Nephron (organoid): ENCODE data around the gene SMAD3.
A peak's percentile ranks its signal among the peaks of the same experiment; 100 is the strongest.

Experiments
- H3K27ac Mint-ChIP-seq, 3 experiments: 2 replicates each; pipeline ENCODE4 v1.8.0; 2020; ENCODE audit warnings: mixed read lengths in 3 of 3, mild to moderate bottlenecking in 2 of 3, moderate library complexity in 1 of 3
- H3K27me3 Mint-ChIP-seq: 2 replicates; pipeline ENCODE4 v1.8.0; 2021; ENCODE audit warnings: low read depth, mild to moderate bottlenecking, moderate library complexity, mixed read lengths
- H3K36me3 Mint-ChIP-seq: 2 replicates; pipeline ENCODE4 v1.8.0; 2020; ENCODE audit warnings: low read depth, mixed read lengths
- H3K4me1 Mint-ChIP-seq: 2 replicates; pipeline ENCODE4 v1.8.0; 2020; ENCODE audit warnings: mixed read lengths
- H3K4me3 Mint-ChIP-seq, 3 experiments: 2 replicates each; pipeline ENCODE4 v1.8.0; 2020; ENCODE audit warnings: mild to moderate bottlenecking in 3 of 3, mixed read lengths in 3 of 3, moderate library complexity in 2 of 3
- H3K9me3 Mint-ChIP-seq: 2 replicates; pipeline ENCODE4 v1.8.0; 2020; ENCODE audit warnings: mixed read lengths
- CTCF ChIP-seq, 3 experiments: fragments of 200-600 bp; sonication (generic); IDR thresholded peaks; one replicate each; pipeline ENCODE4 v1.5.0; 2021; ENCODE audit warnings: antibody characterized with exemption in 3 of 3; ENCODE audit not compliant: unreplicated experiment in 3 of 3

Gene SMAD3

GRCh38 chr15:67134067-67134838, 68.9 kb downstream of the SMAD3 start:
- H3K36me3 Mint-ChIP-seq = no peaks in the 10 kb centered on the region
- H3K4me1 Mint-ChIP-seq = peaks cover 90% of the 10 kb centered on the region
- no peaks in the 10 kb centered on the region for H3K9me3 Mint-ChIP-seq
- H3K27ac Mint-ChIP-seq = peak overlapping the region; percentile 70 to 94 (median 71)
- H3K27me3 Mint-ChIP-seq = no peaks in the 10 kb centered on the region
- peak overlapping the region; percentile 24 to 66 (median 31) for H3K4me3 Mint-ChIP-seq
- no peak for TF ChIP-seq CTCF (IDR thresholded peaks at IDR 0.05; ENCODE audit: unreplicated experiment in 3 of 3)

GRCh38 chr15:67134871-67135492, 69.6 kb downstream of the SMAD3 start:
- Mint-ChIP-seq H3K4me3 (peak overlapping the region in 2 of 3 experiments; percentile 4 to 66), H3K27ac (peak overlapping the region; percentile 70 to 94 (median 71)), H3K9me3 (no peaks in the 10 kb centered on the region), H3K4me1 (peaks cover 91% of the 10 kb centered on the region), H3K27me3 (no peaks in the 10 kb centered on the region), H3K36me3 (no peaks in the 10 kb centered on the region)
- no peak for TF ChIP-seq CTCF (IDR thresholded peaks at IDR 0.05; ENCODE audit: unreplicated experiment in 3 of 3)

GRCh38 chr15:67135494-67135893, 70.1 kb downstream of the SMAD3 start:
- Mint-ChIP-seq H3K36me3 (no peaks in the 10 kb centered on the region), H3K4me3 (peak overlapping the region; percentile 4 to 33 (median 4)), H3K9me3 (no peaks in the 10 kb centered on the region), H3K27me3 (no peaks in the 10 kb centered on the region), H3K27ac (peak overlapping the region; percentile 70 to 94 (median 83)), H3K4me1 (peaks cover 93% of the 10 kb centered on the region)
- TF ChIP-seq CTCF (IDR thresholded peaks at IDR 0.05; ENCODE audit: unreplicated experiment in 3 of 3) = no peak

GRCh38 chr15:67136802-67137201, 71.4 kb downstream of the SMAD3 start:
- TF ChIP-seq CTCF (IDR thresholded peaks at IDR 0.05; ENCODE audit: unreplicated experiment in 3 of 3) = no peak
- H3K4me1 Mint-ChIP-seq = peaks cover 94% of the 10 kb centered on the region
- H3K4me3 Mint-ChIP-seq = no peak overlapping the region
- H3K27ac Mint-ChIP-seq = peak overlapping the region; percentile 57 to 94 (median 82)
- no peaks in the 10 kb centered on the region for H3K36me3 Mint-ChIP-seq
- H3K27me3 Mint-ChIP-seq = no peaks in the 10 kb centered on the region
- H3K9me3 Mint-ChIP-seq = no peaks in the 10 kb centered on the region

DNA sequence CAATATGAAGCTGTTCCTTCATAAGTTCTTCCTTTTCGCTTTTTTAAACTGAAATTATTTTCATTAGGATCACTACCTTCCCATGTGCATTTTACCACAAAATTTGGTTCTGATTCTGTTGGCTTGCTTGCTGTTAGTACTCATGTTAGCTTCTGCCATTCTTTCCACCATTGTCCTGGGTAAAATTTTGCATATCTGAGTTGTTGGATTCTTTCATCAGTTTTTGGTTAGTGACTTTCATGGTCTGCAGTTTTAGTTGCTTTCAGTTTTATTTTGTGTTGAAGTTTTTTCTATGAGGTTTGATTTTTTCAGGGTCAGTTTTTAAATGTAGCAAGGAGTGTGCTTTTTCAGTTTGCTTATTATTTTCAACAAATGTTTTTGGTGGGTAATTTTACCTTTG, 71.9 kb downstream of the SMAD3 start:
- Mint-ChIP-seq H3K27me3 (no peaks in the 10 kb centered on the region), H3K36me3 (no peaks in the 10 kb centered on the region), H3K9me3 (no peaks in the 10 kb centered on the region), H3K4me3 (peak overlapping the region in 1 of 3 experiments; percentile 68), H3K4me1 (peaks cover 94% of the 10 kb centered on the region), H3K27ac (peak overlapping the region; percentile 77 to 94 (median 82))
- no peak for TF ChIP-seq CTCF (IDR thresholded peaks at IDR 0.05; ENCODE audit: unreplicated experiment in 3 of 3)
